PFSK-1 (cell line): ENCODE results near the gene SSTR3.

ENCODE experiments used
- SIN3A ChIP-seq: IDR thresholded peaks from 2 replicates; pipeline ENCODE4 v1.6.1; 2012; ENCODE audit warnings: mild to moderate bottlenecking, low read length, moderate library complexity, borderline replicate concordance; ENCODE audit not compliant: insufficient read depth
- TAF1 ChIP-seq: IDR thresholded peaks from 2 replicates; pipeline ENCODE4 v1.6.1; 2012; ENCODE audit warnings: low read length, control low read depth, borderline replicate concordance; ENCODE audit not compliant: insufficient read depth
- TF ChIP-seq, protein P1 (sequence below), 2 experiments: IDR thresholded peaks; 2 replicates each; pipeline versions ENCODE4 v1.6.1 to v1.8.0; 2011 to 2012; ENCODE audit warnings: low read depth in 2 of 2, low read length in 2 of 2, control low read depth in 1 of 2, inconsistent platforms in 1 of 2, mild to moderate bottlenecking in 1 of 2, moderate library complexity in 1 of 2; ENCODE audit not compliant: insufficient read depth in 1 of 2

DNA sequence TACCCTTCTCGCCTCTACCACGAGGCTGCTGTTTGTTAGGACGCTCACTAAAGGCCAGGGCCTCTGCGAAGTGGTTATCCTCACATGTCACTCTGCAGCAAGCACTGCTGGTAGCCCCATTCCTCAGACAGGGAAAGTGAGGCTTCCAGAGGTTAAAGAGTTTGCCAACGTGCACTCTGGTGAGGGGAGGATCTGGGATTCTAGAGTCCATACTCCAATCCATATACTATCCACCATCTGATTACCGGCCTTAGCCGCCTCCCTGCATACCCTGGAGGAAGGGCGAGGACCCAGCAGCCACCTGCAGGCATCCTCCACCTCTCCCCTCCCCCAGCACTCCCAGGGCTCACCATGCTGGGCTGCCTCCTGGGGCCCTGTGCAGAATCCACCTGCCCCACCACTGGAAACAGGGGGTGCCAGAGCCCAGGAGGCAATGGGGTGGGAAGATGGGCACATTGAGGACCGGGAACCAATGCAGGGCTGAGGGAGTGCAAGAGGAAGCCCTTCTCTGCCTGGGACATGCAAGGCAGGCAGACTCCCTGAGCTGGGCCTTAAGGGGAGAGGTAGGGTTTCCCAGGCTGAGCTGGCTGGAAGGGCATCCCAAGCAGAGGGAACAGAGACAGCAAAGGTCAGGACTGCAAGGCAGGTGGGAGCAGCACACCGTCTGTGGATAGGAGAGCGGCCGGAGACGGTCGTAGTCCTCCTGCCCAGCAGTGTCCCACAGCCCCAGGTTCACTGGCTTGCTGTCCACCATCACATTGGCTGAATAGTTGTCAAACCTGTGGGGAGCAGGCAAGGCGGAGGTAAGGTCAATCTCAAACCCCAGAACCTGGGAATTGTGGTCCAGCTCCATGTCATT lies 20.1 kb upstream of the SSTR3 start:
- TF ChIP-seq, protein P1, sequence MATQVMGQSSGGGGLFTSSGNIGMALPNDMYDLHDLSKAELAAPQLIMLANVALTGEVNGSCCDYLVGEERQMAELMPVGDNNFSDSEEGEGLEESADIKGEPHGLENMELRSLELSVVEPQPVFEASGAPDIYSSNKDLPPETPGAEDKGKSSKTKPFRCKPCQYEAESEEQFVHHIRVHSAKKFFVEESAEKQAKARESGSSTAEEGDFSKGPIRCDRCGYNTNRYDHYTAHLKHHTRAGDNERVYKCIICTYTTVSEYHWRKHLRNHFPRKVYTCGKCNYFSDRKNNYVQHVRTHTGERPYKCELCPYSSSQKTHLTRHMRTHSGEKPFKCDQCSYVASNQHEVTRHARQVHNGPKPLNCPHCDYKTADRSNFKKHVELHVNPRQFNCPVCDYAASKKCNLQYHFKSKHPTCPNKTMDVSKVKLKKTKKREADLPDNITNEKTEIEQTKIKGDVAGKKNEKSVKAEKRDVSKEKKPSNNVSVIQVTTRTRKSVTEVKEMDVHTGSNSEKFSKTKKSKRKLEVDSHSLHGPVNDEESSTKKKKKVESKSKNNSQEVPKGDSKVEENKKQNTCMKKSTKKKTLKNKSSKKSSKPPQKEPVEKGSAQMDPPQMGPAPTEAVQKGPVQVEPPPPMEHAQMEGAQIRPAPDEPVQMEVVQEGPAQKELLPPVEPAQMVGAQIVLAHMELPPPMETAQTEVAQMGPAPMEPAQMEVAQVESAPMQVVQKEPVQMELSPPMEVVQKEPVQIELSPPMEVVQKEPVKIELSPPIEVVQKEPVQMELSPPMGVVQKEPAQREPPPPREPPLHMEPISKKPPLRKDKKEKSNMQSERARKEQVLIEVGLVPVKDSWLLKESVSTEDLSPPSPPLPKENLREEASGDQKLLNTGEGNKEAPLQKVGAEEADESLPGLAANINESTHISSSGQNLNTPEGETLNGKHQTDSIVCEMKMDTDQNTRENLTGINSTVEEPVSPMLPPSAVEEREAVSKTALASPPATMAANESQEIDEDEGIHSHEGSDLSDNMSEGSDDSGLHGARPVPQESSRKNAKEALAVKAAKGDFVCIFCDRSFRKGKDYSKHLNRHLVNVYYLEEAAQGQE (IDR thresholded peaks at IDR 0.05; ENCODE audit: insufficient read depth in 1 of 2, low read depth in 2 of 2, low read length in 2 of 2): no peak
- TF ChIP-seq TAF1 (no peak), SIN3A (no peak)
